Skin of body (tissue), 3 donors: ENCODE measurements around the gene SPINK8. TPM values are rescaled to one million over a fixed set of nuclear protein-coding genes. Genes with fewer than 3 reads are reported as not detected.
"Not testable (repeated sequence)": the region's sequence is repeated elsewhere in the genome, so short reads cannot be mapped to it uniquely, and the experiment has no call there.

ENCODE experiments used
- DNase-seq: peaks from one replicate; lab custom pipeline; 2025; lab: John Stamatoyannopoulos, UW
- small RNA-seq: library from RNA; depleted of rRNA; stranded (forward); fragments of <200 nt; gene quantifications from one replicate; pipeline ENCODE3, GENCODE V24; 2014; ENCODE audit warnings: low replicate concordance
- total RNA-seq: library from RNA; depleted of rRNA; stranded (reverse); fragments of >200 nt; gene quantifications from one replicate; pipeline ENCODE4 v1.2.3, GENCODE V29; 2014

Gene SPINK8
- total RNA-seq, 1 donor from 2014 or later: not detected

DNA sequence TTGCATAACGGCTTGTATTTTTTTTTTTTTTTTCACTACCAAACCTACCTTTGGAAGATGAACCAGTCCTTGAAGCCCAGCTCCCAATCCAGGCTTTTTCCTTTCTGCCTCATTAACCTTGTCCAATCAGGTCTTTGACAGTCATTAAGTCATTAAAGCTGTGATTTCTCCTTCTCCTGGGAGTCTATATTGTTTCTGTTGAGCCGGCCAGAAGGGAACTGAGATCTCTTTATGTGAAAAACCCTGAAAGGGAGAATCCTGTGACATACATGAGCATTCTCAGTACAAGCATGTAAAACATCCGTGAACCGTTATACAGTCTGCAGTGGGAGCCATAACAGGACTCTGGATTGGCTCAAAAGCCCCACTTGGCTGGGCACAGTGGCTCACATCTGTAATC is 52.6 kb downstream of the SPINK8 start:
- DNase-seq: no peak

DNA sequence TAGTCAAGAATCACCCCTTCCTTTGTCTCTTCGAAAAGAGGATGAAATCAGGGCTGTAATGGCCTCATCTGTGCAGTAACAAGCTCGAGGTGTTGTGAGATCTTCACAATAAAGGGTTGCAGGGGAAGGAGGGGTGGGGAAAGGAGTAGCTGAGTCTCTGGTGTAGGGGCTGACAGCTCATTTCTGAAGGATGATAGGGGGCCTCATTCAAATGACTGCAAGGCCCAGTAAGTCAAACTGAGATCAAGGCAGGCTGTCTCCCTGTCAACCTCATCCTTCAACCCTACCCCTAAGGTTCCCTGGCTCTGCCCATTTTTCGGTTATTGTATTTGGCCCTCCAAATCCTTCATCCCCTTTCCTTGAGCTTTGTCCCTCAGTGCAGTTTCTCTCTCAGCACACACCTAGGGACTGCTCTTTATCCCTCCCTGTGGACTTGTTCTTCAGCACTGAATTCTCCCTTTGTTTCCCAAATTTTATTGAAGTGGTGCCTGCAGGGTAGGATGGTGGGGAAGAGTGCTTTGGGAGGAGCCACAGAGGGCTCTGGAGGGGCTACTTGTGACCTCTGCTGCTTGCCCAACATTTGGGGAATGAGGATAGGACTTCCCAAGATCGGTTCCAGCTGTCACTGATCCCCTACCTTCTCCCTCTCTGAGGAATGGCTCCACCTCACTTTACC is 54.4 kb downstream of the SPINK8 start:
- DNase-seq: no peak

DNA sequence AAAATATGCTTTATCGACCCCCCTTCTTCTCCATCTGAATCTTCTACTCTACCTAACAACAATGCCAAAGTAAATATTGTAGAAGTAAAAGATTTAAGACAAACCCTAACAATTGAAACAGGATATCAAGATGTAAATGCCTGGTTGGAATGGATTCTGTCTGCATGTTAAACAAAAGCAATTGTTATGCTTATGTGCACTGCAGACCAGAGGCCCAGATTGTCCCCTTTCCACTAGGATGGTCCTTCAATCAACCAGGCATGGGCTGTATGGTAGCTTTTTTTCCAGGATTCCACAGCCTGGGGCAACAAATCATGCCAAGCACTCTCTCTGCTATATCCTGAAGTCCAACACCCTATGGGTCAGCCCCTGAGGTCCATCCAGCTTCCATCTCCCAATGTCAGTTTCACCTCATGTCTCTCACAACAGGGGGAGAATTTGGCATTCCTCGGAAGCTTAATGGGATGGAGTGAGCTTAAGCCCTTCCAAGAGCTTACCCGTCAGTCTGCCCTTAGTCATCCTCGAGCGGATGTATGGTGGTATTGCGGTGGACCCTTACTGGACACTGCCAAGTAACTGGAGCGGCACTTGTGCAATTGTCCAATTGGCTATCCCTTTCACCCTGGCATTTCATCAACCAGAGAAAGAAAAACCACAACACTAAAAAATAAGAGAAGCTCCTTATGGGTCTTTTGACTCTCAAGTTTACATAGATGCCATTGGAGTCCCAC is 56.4 kb downstream of the SPINK8 start:
- DNase-seq: no peak

DNA sequence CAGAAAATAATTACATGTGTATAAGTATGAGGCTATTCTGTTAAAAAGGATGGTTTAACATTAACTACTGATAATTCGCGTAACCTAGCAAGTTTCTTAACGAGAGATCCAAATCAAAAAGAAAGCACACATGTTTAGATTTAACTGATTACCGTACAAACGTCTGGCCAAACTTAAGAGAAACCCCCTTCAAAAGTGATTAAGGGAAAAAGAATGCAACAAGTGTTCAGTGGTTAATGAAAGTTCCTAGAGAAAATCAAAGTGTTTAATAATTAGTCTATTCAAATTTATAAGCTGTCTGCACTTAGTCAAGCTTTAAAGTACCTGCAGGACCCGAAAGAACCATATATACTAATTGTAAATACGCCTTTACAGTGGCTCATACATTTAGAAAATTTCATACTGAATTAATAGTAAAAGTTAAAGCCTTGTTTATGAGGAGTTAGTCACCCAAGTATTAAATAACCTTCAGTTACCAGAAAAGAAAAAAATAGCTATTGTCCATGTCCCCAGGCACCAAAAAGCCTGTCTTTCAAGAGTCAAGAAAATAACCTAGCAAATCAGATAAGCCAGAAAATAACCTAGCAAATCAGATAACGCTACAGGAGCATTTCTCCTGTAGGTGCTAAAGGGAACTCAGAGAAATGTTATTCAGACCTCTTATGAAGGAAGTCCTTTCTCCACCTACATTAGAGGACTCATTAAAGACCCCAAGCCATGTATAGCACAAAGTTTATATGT is 58.0 kb downstream of the SPINK8 start:
- no peak for DNase-seq

DNA sequence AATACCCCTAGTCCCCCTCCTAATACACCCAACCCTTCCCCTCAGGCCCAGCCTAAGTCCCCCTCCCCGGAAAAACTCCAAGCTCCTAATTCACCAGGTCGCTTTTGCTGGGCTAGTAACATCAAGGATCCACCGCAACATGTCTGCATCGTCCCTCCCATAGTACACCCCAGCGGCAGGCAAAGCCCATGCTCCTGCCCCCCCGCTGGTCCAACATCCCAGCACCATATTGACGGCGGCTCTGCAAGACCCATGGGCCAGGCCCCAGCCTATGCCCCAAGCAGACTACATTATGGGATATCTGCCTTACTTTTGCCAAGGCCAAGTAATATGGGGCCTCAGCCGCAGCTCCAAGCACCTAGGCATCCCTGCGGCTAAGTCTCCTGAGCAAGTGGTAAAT is 59.0 kb downstream of the SPINK8 start:
- no peak for DNase-seq

DNA sequence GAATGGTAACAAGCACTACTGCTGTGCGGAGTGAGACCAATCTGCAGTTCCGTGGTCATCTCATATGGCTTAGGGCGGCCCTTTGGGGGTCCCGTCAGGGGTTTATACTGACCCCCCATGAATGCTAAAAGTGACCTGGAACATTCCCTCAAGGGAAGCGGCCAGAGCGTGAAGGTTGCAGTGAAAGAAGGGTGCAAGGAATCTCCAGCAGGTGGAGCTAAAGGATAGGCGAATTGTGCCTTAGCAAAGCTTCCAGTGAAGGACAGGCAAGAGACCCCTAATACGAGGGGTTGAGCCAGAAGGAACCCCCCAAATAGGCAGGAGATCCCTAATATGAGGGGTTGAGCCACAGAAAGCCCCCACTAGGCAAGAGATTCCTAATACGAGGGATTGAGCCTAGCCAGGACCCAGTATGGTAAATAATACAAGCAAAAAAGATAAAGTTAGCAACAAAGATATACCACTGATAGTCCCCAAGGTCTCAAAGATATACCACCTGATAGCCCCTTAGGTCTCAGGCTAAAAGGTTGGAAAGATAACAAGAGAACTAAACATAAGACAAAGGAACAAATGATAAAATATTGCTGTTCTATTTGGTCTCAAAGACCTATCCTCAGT is 59.8 kb downstream of the SPINK8 start:
- DNase-seq: peak; percentile 21

DNA sequence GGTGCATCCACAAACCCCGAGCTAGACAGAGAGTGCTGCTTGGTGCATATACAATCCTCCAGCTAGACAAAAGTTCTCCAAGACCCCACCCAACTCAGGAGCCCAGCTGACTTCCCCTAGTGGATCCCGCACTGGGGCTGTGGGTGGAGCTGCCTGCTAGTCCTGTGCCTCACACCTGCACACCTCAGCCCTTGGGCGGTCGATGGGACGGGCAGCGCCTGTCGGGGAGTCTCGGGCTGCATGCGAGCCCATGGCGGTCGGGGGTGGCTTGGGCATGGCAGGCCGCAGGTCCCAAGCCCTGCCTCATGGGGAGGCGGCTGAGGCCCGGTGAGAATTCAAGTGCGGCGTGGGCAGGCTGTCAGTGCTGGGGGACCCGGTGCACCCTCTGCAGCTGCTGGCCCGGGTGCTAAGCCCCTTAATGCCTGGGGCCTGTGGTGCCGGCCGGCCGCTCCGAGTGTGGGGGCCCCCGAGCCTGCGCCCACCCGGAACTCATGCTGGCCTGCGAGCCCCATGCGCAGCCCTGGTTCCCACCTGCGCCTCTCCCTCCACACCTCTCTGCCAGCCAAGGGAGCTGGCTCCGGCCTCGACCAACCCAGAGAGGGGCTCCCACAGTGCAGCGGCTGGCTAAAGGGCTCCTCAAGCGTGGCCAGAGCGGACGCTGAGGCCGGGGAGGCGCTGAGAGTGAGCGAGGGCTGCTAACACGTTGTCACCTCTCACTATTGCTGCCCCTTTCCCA is 61.5 kb downstream of the SPINK8 start:
- DNase-seq: no peak

- not testable (repeated sequence) for DNase-seq
These were observed 62.2 kb downstream of the SPINK8 start for GRCh38 chr3:48271223-48271622.

DNA sequence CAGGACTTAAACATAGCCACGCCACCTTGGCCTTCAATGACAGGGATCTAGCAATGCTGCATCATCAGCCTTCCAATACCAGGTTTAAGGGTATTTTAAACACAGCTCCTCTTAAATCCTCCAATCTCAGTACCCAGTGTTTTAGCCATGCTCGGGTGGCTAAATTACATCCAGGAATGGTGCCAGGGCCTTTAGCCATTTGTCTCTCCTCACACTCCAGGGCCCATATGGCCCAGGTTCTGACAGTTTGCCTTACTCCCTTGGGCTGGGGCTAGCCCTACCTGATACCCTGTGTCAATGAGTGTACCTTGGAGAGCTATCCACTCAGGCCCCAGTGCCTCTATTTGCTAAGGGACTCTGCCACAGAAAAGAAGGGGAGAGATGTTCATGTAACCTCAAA is 63.2 kb downstream of the SPINK8 start:
- no peak for DNase-seq

DNA sequence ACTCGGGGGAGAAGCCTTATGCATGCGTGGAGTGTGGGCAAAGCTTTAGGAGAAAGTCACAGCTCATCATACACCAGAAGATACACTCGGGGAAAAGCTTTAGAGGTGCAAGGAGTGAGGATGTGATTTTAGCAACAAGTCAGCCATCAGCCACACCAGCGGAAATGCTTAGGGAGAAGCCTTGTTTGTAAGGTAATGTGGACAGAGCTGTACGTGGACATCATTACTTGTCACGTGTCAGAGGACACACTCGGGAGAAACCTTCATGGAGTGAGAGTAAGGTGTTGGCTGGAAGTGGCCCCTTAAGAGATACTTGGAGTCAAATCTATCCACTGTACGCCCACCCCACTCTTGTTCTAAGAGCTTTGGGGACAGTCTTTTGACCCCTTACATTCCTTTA is 63.9 kb downstream of the SPINK8 start:
- DNase-seq: no peak

DNA sequence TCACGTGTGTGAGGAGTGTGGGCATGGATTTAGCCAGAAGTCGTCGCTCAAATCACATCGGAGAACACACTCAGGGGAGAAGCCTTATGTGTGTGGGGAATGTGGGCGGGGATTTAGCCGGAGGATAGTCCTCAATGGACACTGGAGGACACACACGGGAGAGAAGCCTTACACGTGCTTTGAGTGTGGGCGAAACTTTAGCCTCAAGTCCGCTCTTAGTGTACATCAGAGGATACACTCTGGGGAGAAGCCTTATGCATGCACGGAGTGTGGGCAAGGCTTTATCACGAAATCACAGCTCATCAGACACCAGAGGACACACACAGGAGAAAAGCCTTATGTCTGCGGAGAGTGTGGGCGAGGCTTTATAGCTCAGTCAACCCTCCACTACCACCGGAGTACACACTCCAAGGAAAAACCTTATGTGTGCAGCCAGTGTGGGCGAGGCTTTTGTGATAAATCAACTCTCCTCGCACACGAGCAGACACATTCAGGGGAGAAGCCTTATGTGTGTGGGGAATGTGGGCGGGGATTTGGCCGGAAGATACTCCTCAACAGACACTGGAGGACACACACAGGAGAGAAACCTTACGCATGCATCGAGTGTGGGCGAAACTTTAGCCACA is 64.4 kb downstream of the SPINK8 start:
- DNase-seq: no peak

DNA sequence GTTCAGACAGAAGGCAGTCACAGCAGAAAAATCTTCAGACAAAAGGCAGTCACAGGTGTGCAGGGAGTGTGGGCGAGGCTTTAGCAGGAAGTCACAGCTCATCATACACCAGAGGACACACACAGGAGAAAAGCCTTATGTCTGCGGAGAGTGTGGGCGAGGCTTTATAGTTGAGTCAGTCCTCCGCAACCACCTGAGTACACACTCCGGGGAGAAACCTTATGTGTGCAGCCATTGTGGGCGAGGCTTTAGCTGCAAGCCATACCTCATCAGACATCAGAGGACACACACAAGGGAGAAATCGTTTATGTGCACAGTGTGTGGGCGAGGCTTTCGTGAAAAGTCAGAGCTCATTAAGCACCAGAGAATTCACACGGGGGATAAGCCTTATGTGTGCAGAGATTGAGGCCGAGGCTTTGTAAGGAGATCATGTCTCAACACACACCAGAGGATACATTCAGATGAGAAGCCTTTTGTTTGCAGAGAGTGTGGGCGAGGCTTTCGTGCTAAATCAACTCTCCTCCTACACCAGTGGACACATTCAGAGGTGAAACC is 65.0 kb downstream of the SPINK8 start:
- DNase-seq: peak; percentile 3

DNA sequence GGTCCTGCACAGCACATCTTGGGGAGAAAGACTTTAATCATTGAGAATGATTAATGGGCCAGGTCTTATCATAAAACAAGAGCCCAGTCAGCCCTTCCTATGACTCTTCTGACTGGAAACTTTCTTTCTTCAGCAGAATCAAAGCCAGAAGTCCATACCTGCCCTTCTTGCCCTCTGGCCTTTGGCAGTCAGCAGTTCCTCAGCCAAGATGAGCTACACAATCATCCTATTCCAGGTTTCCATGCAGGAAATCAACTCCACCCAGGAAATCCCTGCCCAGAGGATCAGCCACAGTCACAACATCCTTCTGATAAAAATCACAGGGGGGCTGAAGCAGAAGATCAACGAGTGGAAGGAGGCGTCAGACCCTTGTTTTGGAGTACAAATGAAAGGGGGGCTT is 65.7 kb downstream of the SPINK8 start:
- no peak for DNase-seq

GRCh38 chr3:48258530-48258929 is 74.9 kb downstream of the SPINK8 start:
- DNase-seq: no peak

Small RNA genes within 50 kb of the gene (small RNA-seq; reads per million reads assigned to genes)
- gene MIR2115 (0.45 reads per million, percentile 56 among the genes with 10 or more reads in this experiment), gene RF00019 (not detected), gene RN7SL321P (not detected)

Other genes with a start within 250 kb of the SPINK8 start
- 3.4 TPM for gene CDC25A, start 145.2 kb downstream of the SPINK8 start, total RNA-seq
- gene CAMP, start 110.2 kb downstream of the SPINK8 start, total RNA-seq: 18.3 TPM
- gene ZNF589, start 92.6 kb downstream of the SPINK8 start, total RNA-seq: 11.5 TPM
- 17.3 TPM for gene NME6, start 32.3 kb downstream of the SPINK8 start, total RNA-seq
- gene FBXW12, start 38.6 kb upstream of the SPINK8 start, total RNA-seq: not detected
- gene PLXNB1, start 96.4 kb upstream of the SPINK8 start, total RNA-seq: 41.2 TPM
- gene CCDC51, start 106.5 kb upstream of the SPINK8 start, total RNA-seq: 6.7 TPM
- gene TMA7, start 106.6 kb upstream of the SPINK8 start, total RNA-seq: 152 TPM
- gene ATRIP, start 113.1 kb upstream of the SPINK8 start, total RNA-seq: 4.8 TPM
- gene SHISA5, start 170.5 kb upstream of the SPINK8 start, total RNA-seq: 35.2 TPM
- gene PFKFB4, start 223.1 kb upstream of the SPINK8 start, total RNA-seq: 5.4 TPM
- 1.4 TPM for gene UCN2, start 230.1 kb upstream of the SPINK8 start, total RNA-seq